Effector CD8-positive, alpha-beta T cell (primary cell): Measurements from ENCODE around the gene CCNI.
A peak's percentile ranks its signal among the peaks of the same experiment; 100 is the strongest.
"Not testable (repeated sequence)": the region's sequence is repeated elsewhere in the genome, so short reads cannot be mapped to it uniquely, and the experiment has no call there.

Experiments used
- DNase-seq: peaks from one replicate; lab custom pipeline; 2025; lab: John Stamatoyannopoulos, UW
- total RNA-seq, 4 experiments: gene quantifications; one replicate each; lab custom pipeline; 2026; lab: John Stamatoyannopoulos, UW

CCNI gene
- total RNA-seq: 172 to 194 (median 182) reads per million in 4 experiments

DNA sequence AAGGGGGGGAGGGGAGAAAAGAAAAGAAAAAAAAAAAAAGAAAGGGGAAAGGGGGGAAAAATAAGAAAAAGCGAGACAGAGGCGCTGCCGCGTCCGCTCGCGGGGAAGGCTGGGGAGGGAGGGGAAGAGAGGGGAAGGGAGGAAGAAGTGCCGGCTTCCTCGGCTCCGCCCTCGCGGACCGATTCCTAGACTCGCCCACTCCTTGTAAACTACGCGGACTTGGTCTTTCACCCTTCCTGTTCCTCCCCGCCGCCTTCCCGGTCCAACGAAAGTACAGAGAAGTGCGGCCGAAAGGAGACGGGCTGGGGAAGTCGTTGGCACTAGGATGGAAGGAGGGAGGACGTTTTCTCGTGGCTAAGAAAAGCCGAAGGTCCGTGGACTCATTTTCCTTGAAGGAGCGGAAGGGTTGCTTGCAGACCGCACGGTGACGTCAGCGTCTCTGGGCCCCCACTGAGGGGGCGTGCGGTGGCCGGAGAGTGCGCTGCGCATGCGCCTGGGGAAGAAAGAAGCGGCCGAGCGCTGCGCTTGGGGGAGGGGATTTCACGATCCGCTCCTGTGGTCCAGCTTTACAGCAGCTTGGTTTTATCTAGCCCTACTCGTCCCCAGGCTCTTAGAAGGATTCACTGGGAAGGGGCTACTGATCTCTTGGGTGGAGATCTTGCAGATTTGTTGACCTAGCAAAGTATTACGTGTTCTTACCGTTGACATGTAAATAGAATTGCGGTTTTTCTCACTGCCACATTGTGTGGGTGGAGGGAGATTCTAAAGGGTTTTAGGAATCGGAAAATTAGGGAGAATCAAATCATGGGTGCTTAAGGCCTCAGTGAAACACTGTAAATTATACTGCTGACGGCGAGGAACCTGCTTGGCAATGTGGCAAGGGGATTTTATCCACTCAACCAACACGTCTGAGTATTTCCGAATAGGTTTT lies at the start of gene CCNI:
Gene CCNI (minus strand): TSS at position 121 of the 931 bp plus-strand sequence. CDS start 9,627 bp downstream, outside the sequence.
- DNase-seq: peak; percentile 84

GRCh38 chr4:77124576-77124975 lies 48.8 kb upstream of the CCNI start:
- no peak for DNase-seq

GRCh38 chr4:77123411-77123810 lies 47.6 kb upstream of the CCNI start:
- no peak for DNase-seq

DNA sequence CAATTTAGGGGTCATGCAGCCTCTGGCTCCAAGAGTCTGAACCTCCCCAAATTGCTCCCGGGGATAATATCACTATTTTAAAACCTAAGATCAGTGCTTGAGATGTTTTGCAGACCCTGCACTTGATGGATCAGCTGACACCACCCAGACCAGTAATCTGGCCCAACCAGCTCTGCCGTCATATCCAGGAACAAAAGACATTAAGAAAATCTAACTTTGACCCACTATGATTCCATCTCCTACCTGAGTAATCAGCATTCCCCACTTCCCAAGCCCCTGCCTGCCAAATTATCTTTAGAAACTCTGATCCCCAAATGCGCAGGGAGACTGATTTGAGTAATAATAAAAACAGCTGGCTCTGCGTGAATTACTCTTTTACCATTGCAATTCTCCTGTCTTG lies 46.9 kb upstream of the CCNI start:
- no peak for DNase-seq

DNA sequence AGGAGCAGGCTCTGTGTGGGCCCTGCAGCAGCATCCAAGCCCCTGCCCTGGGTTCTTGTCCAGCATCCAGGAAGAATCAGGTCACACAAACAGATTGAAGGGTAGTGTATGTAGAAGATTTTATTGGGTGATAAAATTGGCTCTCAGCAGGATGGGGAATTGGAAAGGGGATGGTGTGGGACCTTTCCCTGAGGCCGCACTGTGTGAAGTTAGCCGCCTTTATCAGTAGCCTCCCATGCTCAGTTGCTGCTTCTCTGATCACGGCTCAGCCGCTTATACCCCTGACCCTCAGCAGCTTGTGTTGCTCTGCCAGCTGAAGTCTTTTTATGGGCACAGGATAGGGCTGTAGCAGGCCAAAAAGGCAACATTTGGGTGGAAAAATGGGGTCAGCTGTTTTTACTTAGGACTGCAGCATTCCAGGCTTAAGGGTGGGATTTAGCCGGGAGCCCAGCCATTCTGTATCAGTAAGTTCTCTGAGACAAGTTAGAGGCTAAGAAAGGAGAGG lies 46.0 kb upstream of the CCNI start:
- no peak for DNase-seq

DNA sequence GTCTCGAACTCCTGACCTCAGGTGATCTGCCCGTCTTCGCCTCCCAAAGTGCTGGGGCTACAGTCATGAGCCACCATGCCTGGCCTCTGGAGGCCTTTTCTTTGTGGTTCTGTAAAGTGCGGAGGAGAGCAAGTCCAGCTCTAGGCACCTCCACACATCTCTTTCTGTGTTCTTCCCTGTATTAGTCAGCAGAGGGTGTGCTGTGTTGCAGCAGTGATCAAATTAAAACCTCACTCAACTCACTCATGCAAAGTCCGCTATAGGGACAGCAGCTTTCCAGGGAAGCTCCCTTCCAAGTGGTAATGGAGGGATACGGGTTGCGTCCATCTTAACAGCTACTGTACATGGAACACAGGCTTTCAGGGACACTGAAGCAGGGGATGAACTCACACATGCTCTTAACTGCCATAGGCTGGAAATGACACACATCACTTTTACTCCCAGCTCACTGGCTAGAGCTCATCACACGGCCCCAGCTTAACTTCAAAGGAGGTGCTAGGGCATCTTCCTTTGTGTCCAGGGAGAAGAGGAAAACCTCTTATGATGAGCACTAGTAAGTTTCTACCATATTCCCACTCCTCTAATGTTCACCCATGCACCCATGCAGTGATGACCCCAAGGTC lies 45.2 kb upstream of the CCNI start:
- no peak for DNase-seq

- no peak for DNase-seq
Observed at GRCh38 chr4:77117721-77118120, 41.9 kb upstream of the CCNI start.

- DNase-seq: no peak
Observed at GRCh38 chr4:77113069-77113468, 37.3 kb upstream of the CCNI start.

GRCh38 chr4:77110730-77111129 lies 34.9 kb upstream of the CCNI start:
- no peak for DNase-seq

GRCh38 chr4:77104791-77105540 lies 29.2 kb upstream of the CCNI start:
- no peak for DNase-seq

GRCh38 chr4:77104388-77104787 lies 28.6 kb upstream of the CCNI start:
- no peak for DNase-seq

- no peak for DNase-seq
Observed at GRCh38 chr4:77100234-77100633, 24.4 kb upstream of the CCNI start.

GRCh38 chr4:77097611-77098010 lies 21.8 kb upstream of the CCNI start:
- no peak for DNase-seq

DNA sequence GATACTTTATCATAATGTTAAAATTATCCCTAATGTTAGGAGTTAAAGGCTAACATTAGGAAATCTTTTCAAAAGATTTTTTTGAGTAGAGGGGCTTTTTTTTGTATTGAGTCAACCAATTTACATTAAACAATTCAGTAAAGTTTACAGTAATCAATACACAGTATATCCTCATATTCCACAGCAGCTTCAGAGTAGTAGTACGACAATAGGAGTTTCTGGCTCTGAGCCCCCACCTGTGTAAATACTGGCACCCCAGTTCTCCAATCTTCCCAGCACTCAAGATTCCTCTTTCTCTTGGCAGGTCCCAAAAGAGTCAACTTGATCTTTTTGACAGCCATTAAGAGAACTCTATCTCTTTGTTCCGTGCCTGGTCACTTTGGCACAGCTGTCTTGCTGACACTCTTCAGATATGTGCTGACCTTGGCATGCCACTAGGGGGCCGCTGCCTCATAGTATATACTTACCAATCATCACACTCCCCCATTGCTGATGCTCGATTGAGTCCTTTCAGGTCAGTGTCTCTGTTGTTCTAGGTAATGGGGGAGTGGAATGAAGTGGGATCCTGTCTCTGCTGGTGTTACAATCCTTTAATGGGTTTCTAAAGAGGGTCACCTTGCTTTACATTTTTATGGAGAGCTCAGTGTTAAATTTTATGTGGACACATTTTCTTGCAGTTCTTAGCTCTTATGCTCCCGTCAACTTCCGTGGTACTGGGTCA lies 19.5 kb upstream of the CCNI start:
- peak; percentile 23 for DNase-seq

DNA sequence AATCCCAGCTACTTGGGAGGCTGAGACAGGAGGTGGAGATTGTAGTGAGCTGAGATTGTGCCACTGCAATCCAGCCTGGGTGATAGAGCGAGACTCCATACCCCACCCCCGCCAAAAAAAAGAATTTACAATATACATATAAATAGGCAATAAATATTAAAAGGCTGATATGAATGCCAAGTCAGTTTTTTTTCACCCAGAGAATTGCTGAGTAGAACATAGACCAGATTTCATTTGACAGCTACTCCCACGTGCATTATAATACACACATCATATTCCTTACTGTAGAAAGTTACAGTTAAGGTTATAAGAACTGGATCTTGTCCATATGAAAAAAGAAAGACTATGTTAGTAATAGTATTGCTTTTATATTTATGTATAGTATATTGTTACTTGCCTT lies 18.7 kb upstream of the CCNI start:
- DNase-seq: no peak

- DNase-seq: no peak
Observed at GRCh38 chr4:77093401-77093800, 17.6 kb upstream of the CCNI start.

DNA sequence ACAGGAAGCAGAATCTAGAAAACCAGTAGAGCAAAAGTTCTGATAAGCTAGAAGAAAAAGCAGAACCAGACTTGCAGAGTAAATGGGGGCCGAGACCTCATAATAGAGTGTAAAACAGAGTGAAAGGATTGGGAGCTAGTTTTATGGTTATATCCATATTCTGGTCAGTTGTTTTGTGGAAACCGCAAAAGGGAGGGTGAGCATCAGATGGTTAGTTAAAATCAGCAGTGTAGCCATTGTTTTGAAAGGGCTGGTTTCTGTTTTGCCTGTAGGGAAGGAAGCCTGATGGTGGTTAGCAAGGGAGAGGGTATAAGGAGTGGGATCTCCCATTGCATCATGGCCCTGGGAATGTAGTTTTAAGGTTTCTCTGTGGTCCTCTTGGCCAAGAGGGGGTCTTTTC lies 17.2 kb upstream of the CCNI start:
- DNase-seq: no peak

- DNase-seq: no peak
Observed at GRCh38 chr4:77089866-77090265, 14.1 kb upstream of the CCNI start.

GRCh38 chr4:77087027-77087426 lies 11.2 kb upstream of the CCNI start:
- DNase-seq: not testable (repeated sequence)

DNA sequence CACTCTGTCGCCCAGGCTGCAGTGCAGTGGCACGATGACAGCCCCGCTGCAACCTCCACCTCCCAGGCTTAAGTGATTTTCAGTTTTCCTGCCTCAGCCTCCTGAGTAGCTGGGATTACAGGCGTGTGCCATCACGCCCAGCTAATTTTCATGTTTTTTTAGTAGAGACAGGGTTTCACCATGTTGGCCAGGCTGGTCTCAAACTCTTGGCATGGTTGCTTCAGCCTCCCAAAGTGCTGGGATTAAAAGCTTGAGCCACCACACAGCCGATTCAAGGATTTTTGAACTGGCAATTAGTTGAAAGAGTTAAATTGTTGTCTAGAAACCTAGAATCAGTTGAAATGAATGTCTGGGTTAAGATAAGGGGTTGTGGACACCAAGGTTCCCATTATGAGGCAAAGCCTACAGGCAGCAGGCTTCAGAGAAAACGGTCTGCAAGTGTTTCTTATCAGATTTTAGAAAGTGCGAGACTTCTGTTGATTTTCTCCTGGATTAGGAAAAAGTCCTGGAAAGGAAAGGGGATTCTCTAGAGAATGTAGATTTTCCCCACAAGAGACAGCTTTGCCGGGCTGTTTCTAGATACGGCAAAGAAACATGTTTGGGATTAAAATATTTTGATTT lies 8.3 kb upstream of the CCNI start:
- DNase-seq: no peak
